HepG2 (cell line): Measurements from ENCODE around the gene TIMM8B. TPM values are rescaled to one million over a fixed set of nuclear protein-coding genes. Genes with fewer than 3 reads are reported as not detected.
A peak's percentile ranks its signal among the peaks of the same experiment; 100 is the strongest.

Experiments used
- CENPX ChIP-seq: sonication (generic); formaldehyde crosslinking; IDR thresholded peaks from 2 replicates; pipeline ENCODE4 v1.9.0; 2021; ENCODE audit warnings: mild to moderate bottlenecking, missing genetic modification reagents, moderate library complexity
- DNMT3B ChIP-seq: conservative IDR thresholded peaks from 2 replicates; pipeline ENCODE4 v1.6.1; 2016; ENCODE audit warnings: missing biosample characterization, control low read depth
- FOXM1 ChIP-seq: sonication (generic); formaldehyde crosslinking; IDR thresholded peaks from 2 replicates; pipeline ENCODE4 v1.5.0; 2020; ENCODE audit warnings: missing genetic modification reagents
- HMG20A ChIP-seq: IDR thresholded peaks from 2 replicates; pipeline ENCODE4 v1.6.1; 2016; ENCODE audit warnings: borderline replicate concordance
- MAF1 ChIP-seq: sonication (generic); formaldehyde crosslinking; IDR thresholded peaks from 2 replicates; pipeline ENCODE4 v1.5.0; 2020; ENCODE audit warnings: missing genetic modification reagents, borderline replicate concordance
- MTA1 ChIP-seq: sonication (generic); formaldehyde crosslinking; IDR thresholded peaks from 2 replicates; pipeline ENCODE4 v1.4.0; 2020; ENCODE audit warnings: missing genetic modification reagents, mild to moderate bottlenecking, borderline replicate concordance
- PLRG1 ChIP-seq: fragments of 450-650 bp; conservative IDR thresholded peaks from 2 replicates; pipeline ENCODE4 v1.6.1; 2016
- POLR2AphosphoS5 ChIP-seq: IDR thresholded peaks from 2 replicates; pipeline ENCODE4 v1.6.1; 2012; ENCODE audit warnings: low read depth, low read length
- PTBP1 ChIP-seq: fragments of 200-400 bp; formaldehyde crosslinking; IDR thresholded peaks from 2 replicates; pipeline ENCODE4 v1.6.1; 2018; ENCODE audit warnings: low read length, low read depth; ENCODE audit not compliant: poor library complexity, severe bottlenecking
- RAD51 ChIP-seq: fragments of 450-650 bp; IDR thresholded peaks from 2 replicates; pipeline ENCODE4 v1.6.1; 2016; ENCODE audit warnings: borderline replicate concordance
- SMAD9 ChIP-seq: sonication (generic); formaldehyde crosslinking; IDR thresholded peaks from 2 replicates; pipeline ENCODE4 v1.5.1; 2020; ENCODE audit warnings: mild to moderate bottlenecking, missing genetic modification reagents
- SP1 ChIP-seq, 2 experiments: fragments of 450-650 bp in 1 of 2; sonication (generic) in 1 of 2; formaldehyde crosslinking in 1 of 2; IDR thresholded peaks; 2 replicates each; pipeline versions ENCODE4 v1.4.0 to v1.6.1; 2016 to 2020; ENCODE audit warnings: missing genetic modification reagents in 1 of 2
- SP2 ChIP-seq: sonication (generic); formaldehyde crosslinking; IDR thresholded peaks from 2 replicates; pipeline ENCODE4 v1.5.1; 2020; ENCODE audit warnings: mild to moderate bottlenecking, missing genetic modification reagents
- STAT5B ChIP-seq: sonication (generic); formaldehyde crosslinking; IDR thresholded peaks from 2 replicates; pipeline ENCODE4 v1.4.0; 2020; ENCODE audit warnings: missing genetic modification reagents
- SYNCRIP ChIP-seq: fragments of 200-400 bp; formaldehyde crosslinking; IDR thresholded peaks from 2 replicates; pipeline ENCODE4 v1.6.1; 2018; ENCODE audit warnings: mild to moderate bottlenecking, low read depth, low read length; ENCODE audit not compliant: insufficient read depth
- TEAD2 ChIP-seq: sonication (generic); formaldehyde crosslinking; IDR thresholded peaks from 2 replicates; pipeline ENCODE4 v1.9.0; 2021; ENCODE audit warnings: missing genetic modification reagents
- TERF1 ChIP-seq: sonication (generic); formaldehyde crosslinking; IDR thresholded peaks from 2 replicates; pipeline ENCODE4 v1.8.0; 2022; ENCODE audit warnings: mild to moderate bottlenecking, missing genetic modification reagents, moderate library complexity
- ZBTB7B ChIP-seq: sonication (generic); formaldehyde crosslinking; IDR thresholded peaks from 2 replicates; pipeline ENCODE4 v1.4.0; 2020; ENCODE audit warnings: missing genetic modification reagents
- ZNF101 ChIP-seq: sonication (generic); formaldehyde crosslinking; IDR thresholded peaks from 2 replicates; pipeline ENCODE4 v1.4.0; 2020; ENCODE audit warnings: mild to moderate bottlenecking, low read depth, missing genetic modification reagents, borderline replicate concordance
- ZNF263 ChIP-seq: sonication (generic); formaldehyde crosslinking; IDR thresholded peaks from 2 replicates; pipeline ENCODE4 v1.4.0; 2020; ENCODE audit warnings: missing genetic modification reagents
- ZNF44 ChIP-seq: sonication (generic); formaldehyde crosslinking; IDR thresholded peaks from 2 replicates; pipeline ENCODE4 v1.5.1; 2020; ENCODE audit warnings: mild to moderate bottlenecking, missing genetic modification reagents
- ZNF619 ChIP-seq: sonication (generic); formaldehyde crosslinking; IDR thresholded peaks from 2 replicates; pipeline ENCODE4 v1.4.0; 2020; ENCODE audit warnings: mild to moderate bottlenecking, missing genetic modification reagents
- ZNF780A ChIP-seq: sonication (generic); formaldehyde crosslinking; IDR thresholded peaks from 2 replicates; pipeline ENCODE4 v1.8.0; 2022; ENCODE audit warnings: mild to moderate bottlenecking, missing genetic modification reagents, moderate library complexity
- polyA plus RNA-seq, 8 experiments: library from polyadenylated mRNA; depleted of rRNA in 3 of 8; stranded (reverse) in 7 of 8; unstranded in 1 of 8; fragments of >200 nt; fragmentation: Illumina TruSeq in 4 of 8; extraction: Trizol in 4 of 8; gene quantifications; 2 replicates each; pipeline versions ENCODE4 v1.2.1 to v1.2.3, GENCODE V29; 2011 to 2016; ENCODE audit warnings: low read depth in 4 of 8, missing spikeins in 1 of 8, mixed read lengths in 1 of 8; ENCODE audit not compliant: insufficient read depth in 1 of 8
- total RNA-seq, 5 experiments: library from RNA; depleted of rRNA; stranded (reverse); fragments of >200 nt; fragmentation: Illumina TruSeq; extraction: Trizol; gene quantifications; 2 replicates each; pipeline ENCODE4 v1.2.3, GENCODE V29; 2016; ENCODE audit warnings: low read depth in 1 of 5
- TF ChIP-seq, protein P1 (sequence below): sonication (generic); formaldehyde crosslinking; IDR thresholded peaks from 2 replicates; pipeline ENCODE4 v1.9.0; 2021; ENCODE audit warnings: missing genetic modification reagents, borderline replicate concordance
- TF ChIP-seq, protein P2 (sequence below): sonication (generic); formaldehyde crosslinking; IDR thresholded peaks from 2 replicates; pipeline ENCODE4 v1.8.0; 2022; ENCODE audit warnings: mild to moderate bottlenecking, missing genetic modification reagents, moderate library complexity
- TF ChIP-seq, protein P3 (sequence below): sonication (generic); formaldehyde crosslinking; IDR thresholded peaks from 2 replicates; pipeline ENCODE4 v1.5.1; 2020; ENCODE audit warnings: mild to moderate bottlenecking, missing genetic modification reagents, borderline replicate concordance

TIMM8B gene
- total and polyA plus RNA-seq, 2 of the 13 experiments (the other 11 are each of a cell fraction or from before 2014, with no cell fraction given), result 84.5 to 98.3 TPM

DNA sequence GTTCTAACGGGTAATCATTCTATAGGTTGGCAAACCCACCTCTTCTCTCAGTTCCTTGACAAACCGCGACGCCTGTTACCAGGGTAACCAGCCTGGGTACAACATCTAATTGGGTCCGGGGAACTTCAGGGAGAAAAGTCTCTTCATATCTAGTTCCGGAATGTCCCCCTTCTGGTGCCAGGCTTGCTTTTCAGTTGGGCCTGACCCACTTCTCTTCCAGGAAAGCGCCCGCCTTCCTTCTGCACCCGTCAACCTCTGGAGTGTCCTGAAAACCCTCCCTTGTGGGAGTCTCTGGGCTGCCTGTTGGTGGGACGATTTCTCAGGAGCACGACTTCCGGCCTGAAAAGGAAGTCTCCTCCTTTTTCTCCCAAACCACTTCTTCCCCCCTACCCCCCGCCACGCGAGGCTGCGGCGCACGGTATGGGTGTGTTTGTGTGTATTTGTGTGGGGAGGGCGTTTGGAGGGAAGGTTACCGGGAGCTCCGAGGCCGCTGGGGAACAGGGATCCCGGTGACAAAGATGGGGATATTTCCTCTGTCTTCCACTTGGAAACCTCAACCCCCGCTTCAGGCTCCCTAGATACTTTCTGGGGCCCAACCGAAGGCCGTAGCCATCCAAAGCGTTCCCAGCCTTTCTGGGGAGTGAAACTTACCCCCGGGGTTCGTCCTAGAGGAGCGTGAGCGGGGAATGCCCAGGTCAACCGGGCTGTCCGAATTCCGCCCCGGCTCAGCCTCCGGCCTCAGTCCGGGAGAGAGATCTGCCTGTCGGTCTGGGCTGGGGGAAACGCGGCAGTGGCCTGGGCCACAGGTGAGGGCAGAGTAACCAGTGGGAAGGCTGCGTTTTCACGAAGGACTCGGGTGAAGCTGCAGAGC lies 12.4 kb downstream of the TIMM8B start, which contains the start of the genes NKAPD1 and PIH1D2 (continued):
- no peak for TF ChIP-seq RAD51
- TF ChIP-seq, protein P1, sequence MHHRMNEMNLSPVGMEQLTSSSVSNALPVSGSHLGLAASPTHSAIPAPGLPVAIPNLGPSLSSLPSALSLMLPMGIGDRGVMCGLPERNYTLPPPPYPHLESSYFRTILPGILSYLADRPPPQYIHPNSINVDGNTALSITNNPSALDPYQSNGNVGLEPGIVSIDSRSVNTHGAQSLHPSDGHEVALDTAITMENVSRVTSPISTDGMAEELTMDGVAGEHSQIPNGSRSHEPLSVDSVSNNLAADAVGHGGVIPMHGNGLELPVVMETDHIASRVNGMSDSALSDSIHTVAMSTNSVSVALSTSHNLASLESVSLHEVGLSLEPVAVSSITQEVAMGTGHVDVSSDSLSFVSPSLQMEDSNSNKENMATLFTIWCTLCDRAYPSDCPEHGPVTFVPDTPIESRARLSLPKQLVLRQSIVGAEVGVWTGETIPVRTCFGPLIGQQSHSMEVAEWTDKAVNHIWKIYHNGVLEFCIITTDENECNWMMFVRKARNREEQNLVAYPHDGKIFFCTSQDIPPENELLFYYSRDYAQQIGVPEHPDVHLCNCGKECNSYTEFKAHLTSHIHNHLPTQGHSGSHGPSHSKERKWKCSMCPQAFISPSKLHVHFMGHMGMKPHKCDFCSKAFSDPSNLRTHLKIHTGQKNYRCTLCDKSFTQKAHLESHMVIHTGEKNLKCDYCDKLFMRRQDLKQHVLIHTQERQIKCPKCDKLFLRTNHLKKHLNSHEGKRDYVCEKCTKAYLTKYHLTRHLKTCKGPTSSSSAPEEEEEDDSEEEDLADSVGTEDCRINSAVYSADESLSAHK (CRISPR knock-in tag), result no peak
- no peak for TF ChIP-seq ZNF101
- TF ChIP-seq ZBTB7B (CRISPR knock-in tag), result peak; percentile 74
- TF ChIP-seq, protein P2, sequence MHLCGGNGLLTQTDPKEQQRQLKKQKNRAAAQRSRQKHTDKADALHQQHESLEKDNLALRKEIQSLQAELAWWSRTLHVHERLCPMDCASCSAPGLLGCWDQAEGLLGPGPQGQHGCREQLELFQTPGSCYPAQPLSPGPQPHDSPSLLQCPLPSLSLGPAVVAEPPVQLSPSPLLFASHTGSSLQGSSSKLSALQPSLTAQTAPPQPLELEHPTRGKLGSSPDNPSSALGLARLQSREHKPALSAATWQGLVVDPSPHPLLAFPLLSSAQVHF (CRISPR knock-in tag), result no peak
- no peak for TF ChIP-seq CENPX (CRISPR knock-in tag)
- no peak for TF ChIP-seq FOXM1 (CRISPR knock-in tag)
- TF ChIP-seq ZNF44, result peak; percentile 91; the same call in 1 of the 2 replicates
- no peak for TF ChIP-seq TERF1 (CRISPR knock-in tag)
- TF ChIP-seq DNMT3B (CRISPR knock-in tag), result no peak
- TF ChIP-seq TEAD2 (CRISPR knock-in tag), result no peak
- TF ChIP-seq PLRG1, result no peak
- TF ChIP-seq SP2 (CRISPR knock-in tag), result no peak; the same call in 1 of the 2 replicates
- no peak for TF ChIP-seq SMAD9 (CRISPR knock-in tag)
- TF ChIP-seq ZNF263, result no peak
- TF ChIP-seq ZNF619, result no peak
- no peak for TF ChIP-seq MTA1
- TF ChIP-seq PTBP1, result no peak
- TF ChIP-seq ZNF780A (CRISPR knock-in tag), result no peak
- TF ChIP-seq SP1 (IDR thresholded peaks at IDR 0.05), result no peak
- no peak; the same call in 1 of the 2 replicates for TF ChIP-seq SP1 (CRISPR knock-in tag; IDR thresholded peaks at IDR 0.05)
- TF ChIP-seq STAT5B (CRISPR knock-in tag), result no peak; the same call in 1 of the 2 replicates
- TF ChIP-seq, protein P3, sequence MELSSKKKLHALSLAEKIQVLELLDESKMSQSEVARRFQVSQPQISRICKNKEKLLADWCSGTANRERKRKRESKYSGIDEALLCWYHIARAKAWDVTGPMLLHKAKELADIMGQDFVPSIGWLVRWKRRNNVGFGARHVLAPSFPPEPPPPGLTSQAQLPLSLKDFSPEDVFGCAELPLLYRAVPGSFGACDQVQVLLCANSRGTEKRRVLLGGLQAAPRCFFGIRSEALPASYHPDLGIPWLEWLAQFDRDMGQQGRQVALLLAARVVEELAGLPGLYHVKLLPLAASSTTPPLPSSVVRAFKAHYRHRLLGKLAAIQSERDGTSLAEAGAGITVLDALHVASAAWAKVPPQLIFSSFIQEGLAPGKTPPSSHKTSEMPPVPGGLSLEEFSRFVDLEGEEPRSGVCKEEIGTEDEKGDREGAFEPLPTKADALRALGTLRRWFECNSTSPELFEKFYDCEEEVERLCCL, result no peak
- TF ChIP-seq POLR2AphosphoS5, result peak; percentile 80
- no peak for TF ChIP-seq SYNCRIP
- no peak for TF ChIP-seq HMG20A (CRISPR knock-in tag)
- TF ChIP-seq MAF1 (CRISPR knock-in tag), result 0 out of 2 replicates have a peak, but pooled peaks have one; percentile 17
